ENCODE measurements around the gene TPRA1.
"Not testable (repeated sequence)": the region's sequence is repeated elsewhere in the genome, so short reads cannot be mapped to it uniquely, and the experiment has no call there.

TPRA1 gene

GRCh38 chr3:127616836-127617605, 26.5 kb upstream of the TPRA1 start:
- DNase-seq (ENCODE audit: low read depth in 2 of 2), result no peak

GRCh38 chr3:127615631-127616305, 25.2 kb upstream of the TPRA1 start:
- DNase-seq (ENCODE audit: low read depth in 2 of 2), result no peak

- DNase-seq (ENCODE audit: low read depth in 2 of 2), result no peak
Observed at GRCh38 chr3:127614928-127615589, 24.5 kb upstream of the TPRA1 start.

- no peak for DNase-seq (ENCODE audit: low read depth in 2 of 2)
Observed at GRCh38 chr3:127613406-127613805, 22.9 kb upstream of the TPRA1 start.

GRCh38 chr3:127612966-127613365, 22.4 kb upstream of the TPRA1 start:
- no peak for DNase-seq (ENCODE audit: low read depth in 2 of 2)

GRCh38 chr3:127611251-127611650, 20.7 kb upstream of the TPRA1 start:
- DNase-seq (ENCODE audit: low read depth in 2 of 2), result no peak

- no peak for DNase-seq (ENCODE audit: low read depth in 2 of 2)
Observed at GRCh38 chr3:127610105-127610504, 19.6 kb upstream of the TPRA1 start.

- DNase-seq (ENCODE audit: low read depth in 2 of 2), result no peak
Observed at GRCh38 chr3:127608362-127608718, 17.8 kb upstream of the TPRA1 start.

- no peak for DNase-seq (ENCODE audit: low read depth in 2 of 2)
Observed at GRCh38 chr3:127607675-127608361, 17.3 kb upstream of the TPRA1 start.

- no peak for DNase-seq (ENCODE audit: low read depth in 2 of 2)
Observed at GRCh38 chr3:127606981-127607595, 16.6 kb upstream of the TPRA1 start.

GRCh38 chr3:127606086-127606805, 15.7 kb upstream of the TPRA1 start:
- no peak for DNase-seq (ENCODE audit: low read depth in 2 of 2)

- DNase-seq (ENCODE audit: low read depth in 2 of 2), result not testable (repeated sequence)
Observed at GRCh38 chr3:127605547-127605946, 15.0 kb upstream of the TPRA1 start.

GRCh38 chr3:127604546-127605165, 14.1 kb upstream of the TPRA1 start:
- no peak for DNase-seq (ENCODE audit: low read depth in 2 of 2)

GRCh38 chr3:127604035-127604434, 13.5 kb upstream of the TPRA1 start:
- no peak for DNase-seq (ENCODE audit: low read depth in 2 of 2)

- no peak for DNase-seq (ENCODE audit: low read depth in 2 of 2)
Observed at GRCh38 chr3:127600749-127601456, 10.4 kb upstream of the TPRA1 start.

- DNase-seq (ENCODE audit: low read depth in 2 of 2), result no peak
Observed at GRCh38 chr3:127598841-127599570, 8.5 kb upstream of the TPRA1 start.

GRCh38 chr3:127597020-127597771, 6.7 kb upstream of the TPRA1 start:
- DNase-seq (ENCODE audit: low read depth in 2 of 2), result no peak

GRCh38 chr3:127595303-127595702, 4.8 kb upstream of the TPRA1 start:
- DNase-seq (ENCODE audit: low read depth in 2 of 2), result no peak

GRCh38 chr3:127593178-127593577, 2.6 kb upstream of the TPRA1 start:
- DNase-seq (ENCODE audit: low read depth in 2 of 2), result no peak

Data from stimulated activated CD8-positive, alpha-beta memory T cell treated with anti-CD3 and anti-CD28 coated beads, Interleukin-15, amount 100 ng/mL, for 4 hours (primary cell).